Activated CD4-positive, alpha-beta T cell treated with anti-CD3 and anti-CD28 coated beads, Interleukin-2, amount 50 U/mL, for 16 hours (primary cell): Measurements from ENCODE around the gene ANKRD16.
"Not testable (repeated sequence)": the region's sequence is repeated elsewhere in the genome, so short reads cannot be mapped to it uniquely, and the experiment has no call there.

Experiments used
- DNase-seq: peaks from one replicate; pipeline ENCODE4 v3.0.0-alpha.2; 2020

Gene ANKRD16

DNA sequence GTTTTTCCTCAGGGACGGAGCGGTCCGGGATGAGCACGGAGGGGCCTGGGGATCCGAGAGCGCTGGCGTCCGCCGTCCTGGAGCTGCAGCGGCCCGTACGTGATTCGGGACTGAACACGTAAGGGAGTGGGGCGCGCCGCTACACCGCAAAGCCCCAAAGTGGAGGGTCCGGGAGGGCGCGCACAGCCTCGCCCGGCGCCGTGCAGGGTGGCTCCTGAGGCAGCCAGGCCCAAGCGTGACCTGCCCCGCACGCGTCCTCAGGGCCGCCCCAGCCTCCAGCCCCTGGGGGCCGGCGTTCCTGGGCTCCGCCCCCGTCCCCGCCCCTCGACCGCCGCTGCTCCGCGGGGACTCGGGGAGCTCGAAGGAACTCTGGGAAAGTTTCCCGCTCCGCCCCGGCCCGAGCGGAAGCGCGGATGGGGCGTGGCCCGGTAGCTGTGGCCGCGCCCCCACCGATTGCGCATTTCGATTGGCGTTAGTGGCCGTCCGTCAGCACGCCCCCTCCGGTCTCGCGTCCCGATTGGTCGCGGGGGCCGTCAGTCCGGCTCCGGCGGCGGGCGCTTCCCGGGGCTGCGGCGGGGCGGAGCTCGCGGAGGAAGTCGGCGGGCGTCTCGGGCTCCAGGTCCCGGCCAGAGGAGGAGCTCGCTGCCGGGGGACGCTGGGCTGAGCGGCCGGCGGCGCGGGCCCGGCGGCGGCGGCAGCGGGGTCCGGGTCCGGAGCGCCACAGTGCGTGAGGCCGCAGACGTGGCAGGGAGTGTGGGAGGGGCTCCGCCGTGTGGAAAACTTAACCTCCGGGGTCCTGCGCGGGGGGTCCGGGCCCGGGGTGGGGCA, at the start of gene ANKRD16, which contains the start of gene FBH1:
Gene ANKRD16, minus strand, starts transcription at position 270 of the 828 bp plus-strand sequence. CDS start 539 bp downstream, outside the sequence.
Gene FBH1, plus strand, starts transcription at position 620 of the 828 bp plus-strand sequence. Its CDS starts 103 bp downstream, at position 723.
- DNase-seq, result peak; percentile 98

DNA sequence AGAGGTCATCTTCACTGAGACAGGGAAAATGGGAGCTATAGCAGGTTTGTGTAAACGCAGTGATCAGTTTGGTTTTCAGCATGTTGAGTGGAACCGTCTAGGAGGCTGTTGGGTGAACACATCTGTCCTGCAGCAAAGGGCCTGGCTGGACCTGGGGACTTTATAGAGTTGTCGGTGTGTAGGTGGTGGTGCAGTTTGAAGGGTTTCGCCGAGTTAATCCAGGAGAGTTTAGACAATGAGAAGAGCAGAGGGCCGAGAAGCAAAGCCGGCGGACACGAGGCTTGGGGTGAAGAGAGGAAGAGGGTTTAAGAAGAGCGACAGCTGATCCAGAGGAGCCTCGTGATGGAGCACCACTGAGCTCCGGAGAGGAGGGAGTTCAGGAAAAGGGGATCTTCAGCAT, 48.6 kb upstream of the ANKRD16 start:
- DNase-seq, result no peak

DNA sequence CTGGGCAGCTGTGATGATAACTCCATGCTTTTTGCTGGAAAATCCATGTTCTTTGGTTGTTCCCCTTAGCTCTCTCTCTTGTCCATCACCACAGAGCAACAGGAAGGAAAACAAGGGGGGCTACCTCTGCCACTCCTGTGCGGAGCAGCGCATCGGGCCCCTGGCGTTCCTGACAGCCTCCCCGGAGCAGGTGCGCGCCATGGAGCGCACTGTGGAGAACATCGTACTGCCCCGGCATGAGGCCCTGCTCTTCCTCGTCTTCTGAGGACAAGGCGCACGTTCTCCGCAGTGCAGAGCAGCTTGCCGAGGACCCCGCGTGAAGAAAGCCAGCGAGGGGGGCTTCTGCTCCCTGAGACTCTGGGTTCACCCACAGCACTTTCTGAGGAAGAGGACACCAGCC, 47.3 kb upstream of the ANKRD16 start:
- DNase-seq, result no peak

DNA sequence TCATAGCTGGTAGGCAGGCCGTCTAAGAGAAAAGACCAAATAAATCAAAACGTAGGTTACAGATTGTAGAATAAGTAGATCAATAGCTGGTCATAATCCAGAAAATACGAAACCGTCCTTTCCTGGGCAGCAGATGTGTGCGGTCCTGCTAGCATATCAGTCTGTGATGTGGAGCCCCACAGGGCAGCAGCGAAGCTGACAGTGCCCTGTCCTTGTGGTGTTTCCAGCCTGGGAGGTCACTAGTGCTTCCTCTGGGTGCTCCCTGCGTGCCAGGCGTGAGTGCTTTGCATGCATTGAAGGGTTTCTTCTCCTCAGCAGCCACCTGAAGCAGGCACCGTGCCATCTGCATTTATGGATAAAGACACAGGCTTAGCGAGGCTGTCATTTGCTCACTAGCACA, 45.9 kb upstream of the ANKRD16 start:
- DNase-seq, result no peak

DNA sequence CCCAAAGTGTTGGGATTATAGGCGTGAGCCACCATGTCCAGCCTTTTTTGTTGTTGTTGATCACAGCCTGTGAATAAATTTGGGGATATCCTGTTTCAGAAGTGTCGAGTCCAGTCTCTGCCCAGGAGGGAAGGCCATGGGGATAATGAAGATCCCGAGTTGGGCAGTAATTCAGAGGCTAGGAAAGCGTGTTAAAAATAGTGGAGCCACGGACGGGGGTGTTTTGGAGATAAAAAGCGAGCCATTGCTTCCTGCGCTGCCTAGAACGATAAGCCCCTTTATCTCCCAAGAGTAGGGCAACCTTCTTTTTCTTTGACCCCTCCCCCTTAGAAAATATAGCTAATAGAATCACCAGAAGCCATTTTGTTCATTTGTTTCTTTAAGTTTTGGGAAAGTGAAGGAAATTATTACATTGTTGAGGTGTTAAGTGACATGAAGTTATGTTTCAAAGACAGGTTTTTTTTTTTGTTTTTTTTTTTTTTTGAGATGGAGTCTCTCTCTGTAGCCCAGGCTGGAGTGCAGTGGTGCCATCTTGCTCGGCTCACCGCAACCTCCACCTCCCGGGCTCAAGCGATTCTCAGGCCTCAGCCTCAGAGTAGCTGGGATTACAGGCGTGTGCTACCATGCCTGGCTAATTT, 44.3 kb upstream of the ANKRD16 start:
- DNase-seq, result no peak

DNA sequence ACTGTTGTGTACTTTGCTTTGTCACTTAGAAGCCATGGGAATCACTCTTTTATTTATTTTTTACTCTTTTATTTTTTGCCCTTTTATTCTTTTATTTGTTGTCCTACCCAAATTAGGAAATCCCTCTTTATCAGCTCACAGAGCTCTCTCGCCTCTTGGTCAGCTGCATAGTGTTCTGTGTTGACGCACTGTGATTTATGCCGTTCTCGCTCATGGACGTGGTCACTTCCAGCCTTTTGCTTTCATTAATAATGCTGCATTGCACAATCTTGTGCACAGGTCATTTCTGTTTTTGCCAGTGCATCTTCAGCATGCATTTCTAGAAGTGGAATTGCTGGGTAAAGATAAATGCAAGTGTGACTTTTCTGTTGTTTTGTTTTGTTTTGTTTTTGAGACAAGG, 42.7 kb upstream of the ANKRD16 start:
- DNase-seq, result no peak

DNA sequence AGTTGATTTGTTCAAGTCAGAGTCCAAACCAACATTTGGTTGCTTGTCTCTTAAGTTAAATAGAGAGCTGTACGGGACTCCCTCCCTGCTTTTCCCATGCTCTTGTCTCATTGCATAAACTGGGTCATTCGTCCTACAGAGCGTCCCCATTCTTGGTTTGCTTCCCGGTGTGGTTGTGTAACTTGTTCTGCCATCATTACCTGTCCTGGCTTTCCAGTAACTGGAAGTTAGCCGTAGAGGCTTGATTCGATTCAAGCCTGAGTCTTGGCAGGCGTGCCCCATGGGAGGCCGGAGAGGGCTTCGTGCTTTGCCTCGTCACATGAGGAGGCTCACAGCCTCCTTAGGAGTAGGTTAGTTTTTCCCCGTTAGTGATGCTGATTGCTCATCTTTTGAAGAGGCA, 40.6 kb upstream of the ANKRD16 start:
- DNase-seq, result no peak

DNA sequence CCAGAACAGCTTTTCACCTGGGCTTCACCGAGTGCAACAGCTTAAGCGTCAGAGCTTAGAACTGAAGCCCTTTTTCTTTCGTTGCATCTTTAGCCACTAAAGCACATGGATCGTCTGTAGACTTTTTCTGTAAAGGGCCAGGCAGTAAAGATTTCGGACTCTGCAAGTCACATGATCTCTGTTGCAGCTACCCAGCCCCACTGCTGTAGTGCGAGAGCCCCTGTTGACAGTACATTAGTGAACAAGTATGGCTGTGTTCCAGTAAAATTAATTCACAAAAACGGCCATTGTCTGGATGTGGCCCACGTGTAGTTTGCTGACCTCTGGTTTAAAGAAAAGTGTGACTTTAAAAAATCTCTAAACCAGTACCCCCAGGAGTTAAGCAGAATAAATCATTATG, 39.7 kb upstream of the ANKRD16 start:
- DNase-seq, result no peak

DNA sequence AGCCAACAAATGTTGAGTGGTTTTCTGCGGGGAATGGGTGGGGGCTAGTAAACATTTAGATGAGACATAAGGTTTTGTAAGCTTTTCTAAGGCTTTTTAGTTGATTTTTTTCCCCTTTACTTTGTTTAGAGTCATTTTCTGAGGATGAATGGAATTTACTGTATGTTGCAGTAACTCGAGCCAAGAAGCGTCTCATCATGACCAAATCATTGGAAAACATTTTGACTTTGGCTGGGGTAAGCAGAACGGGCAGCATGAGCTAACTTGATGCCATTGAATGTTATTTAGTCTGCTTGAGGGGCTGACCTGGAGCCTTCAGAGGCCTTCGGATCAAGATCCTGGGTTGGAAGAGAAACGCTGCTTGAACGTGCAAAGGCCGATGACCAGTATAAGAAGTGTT, 37.6 kb upstream of the ANKRD16 start:
- DNase-seq, result no peak

DNA sequence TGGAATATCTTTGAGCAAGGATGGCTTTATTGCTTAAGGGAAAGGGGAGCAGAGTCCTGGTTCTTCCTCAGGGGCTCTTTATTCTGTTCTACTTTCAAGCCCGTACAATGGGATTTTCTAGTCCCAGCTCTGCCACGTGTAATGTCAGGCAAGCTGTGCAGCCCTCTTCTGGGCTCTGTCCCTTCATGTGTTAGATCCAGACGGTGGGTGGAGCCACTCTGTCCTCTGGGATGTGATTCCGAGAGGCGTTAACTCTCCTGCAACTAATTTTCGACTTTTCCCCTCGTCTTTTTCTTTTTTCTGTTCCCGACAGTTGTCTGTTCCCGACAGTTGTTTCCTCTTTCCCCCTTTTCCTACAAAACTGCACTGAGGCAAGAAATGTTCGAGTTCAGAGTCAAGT, 35.2 kb upstream of the ANKRD16 start:
- no peak for DNase-seq

DNA sequence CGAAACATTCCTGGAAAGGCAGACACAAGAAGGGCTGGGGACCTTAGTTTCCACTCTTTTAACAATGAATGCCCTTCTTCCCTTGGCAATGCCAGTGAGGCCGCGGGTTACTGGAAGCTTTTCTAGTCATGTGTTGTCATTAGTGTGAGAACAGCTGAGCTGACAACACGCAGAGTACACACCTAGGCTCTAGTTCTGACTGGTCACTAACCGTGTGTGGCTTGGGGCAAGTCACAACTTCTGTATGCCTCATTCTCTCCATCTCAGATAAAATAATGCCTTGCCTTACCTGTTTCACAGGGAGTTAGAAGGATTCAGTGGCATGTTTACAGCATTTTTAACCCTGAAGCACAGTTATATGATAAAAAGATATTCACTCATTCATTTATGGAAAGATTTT, 32.1 kb upstream of the ANKRD16 start:
- DNase-seq, result no peak

DNA sequence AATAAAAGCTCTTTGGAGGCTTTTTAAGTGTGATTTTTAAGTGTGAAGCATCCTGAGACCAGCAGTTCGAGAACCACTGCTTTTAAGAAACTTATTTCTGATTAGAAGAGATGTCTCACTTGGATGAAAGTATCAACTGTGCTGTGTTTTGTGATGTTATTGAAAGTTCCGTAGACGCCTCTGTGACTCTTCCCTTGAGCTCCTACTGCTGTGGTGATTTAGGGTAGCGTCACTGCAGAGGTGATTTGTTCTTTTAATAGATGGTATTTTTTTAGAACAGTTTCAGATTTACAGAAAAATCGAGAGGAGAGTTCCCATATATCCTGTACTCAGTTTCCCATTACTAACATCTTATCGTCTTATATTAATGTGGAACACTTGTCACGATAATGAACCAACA, 29.9 kb upstream of the ANKRD16 start:
- DNase-seq, result no peak

DNA sequence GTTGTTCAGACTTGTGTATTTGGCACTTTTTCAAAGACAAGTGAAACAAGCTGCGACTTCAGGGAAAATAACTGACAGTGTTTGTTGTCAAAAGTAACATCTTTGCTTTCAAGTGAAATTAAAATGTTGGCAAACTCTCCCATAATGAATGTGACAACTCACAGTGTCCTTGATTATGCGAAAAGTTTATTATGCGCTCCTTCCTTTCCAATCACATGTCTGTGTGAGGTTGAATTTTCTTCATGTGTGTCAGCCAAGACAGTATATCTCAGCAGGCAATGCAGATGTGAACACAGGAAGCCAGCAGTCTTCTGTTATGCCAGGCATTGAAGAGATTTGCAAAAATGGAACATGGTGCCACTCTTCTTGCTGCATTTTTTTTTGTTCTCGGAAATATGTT, 29.1 kb upstream of the ANKRD16 start:
- no peak for DNase-seq

DNA sequence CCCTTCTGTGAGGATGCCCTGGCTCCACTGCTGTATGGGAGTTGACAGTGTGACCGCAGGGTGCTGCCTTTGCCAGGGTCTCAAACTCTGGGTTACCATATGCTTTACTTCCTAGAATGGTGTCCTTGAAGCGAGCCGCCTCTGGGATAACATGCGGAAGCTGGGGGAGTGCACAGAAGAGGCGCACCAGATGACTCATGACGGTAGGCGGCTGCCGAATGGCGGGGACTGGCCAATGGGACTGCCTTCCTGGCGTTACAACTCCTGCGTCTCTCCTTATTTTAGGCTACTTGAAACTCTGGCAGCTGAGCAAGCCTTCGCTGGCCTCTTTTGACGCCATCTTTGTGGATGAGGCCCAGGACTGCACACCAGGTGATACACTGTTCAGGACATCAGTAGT, 27.6 kb upstream of the ANKRD16 start:
- no peak for DNase-seq

DNA sequence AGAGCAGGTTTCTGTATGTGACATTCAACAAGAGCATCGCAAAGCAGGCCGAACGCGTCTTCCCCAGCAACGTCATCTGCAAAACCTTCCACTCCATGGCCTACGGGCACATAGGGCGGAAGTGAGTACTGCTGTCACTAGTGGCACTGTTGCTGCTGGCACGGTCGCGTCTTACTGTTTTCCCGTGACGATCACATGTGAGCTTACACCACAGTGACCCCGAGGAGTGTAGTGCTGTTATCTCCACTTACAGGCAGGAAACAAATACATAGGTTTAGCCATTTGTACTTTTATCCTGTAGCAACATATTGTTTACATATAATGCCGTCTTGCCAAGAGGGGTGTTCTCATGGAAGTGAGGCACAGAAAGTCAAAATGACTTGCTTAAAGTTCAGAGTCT, 25.8 kb upstream of the ANKRD16 start:
- no peak for DNase-seq

DNA sequence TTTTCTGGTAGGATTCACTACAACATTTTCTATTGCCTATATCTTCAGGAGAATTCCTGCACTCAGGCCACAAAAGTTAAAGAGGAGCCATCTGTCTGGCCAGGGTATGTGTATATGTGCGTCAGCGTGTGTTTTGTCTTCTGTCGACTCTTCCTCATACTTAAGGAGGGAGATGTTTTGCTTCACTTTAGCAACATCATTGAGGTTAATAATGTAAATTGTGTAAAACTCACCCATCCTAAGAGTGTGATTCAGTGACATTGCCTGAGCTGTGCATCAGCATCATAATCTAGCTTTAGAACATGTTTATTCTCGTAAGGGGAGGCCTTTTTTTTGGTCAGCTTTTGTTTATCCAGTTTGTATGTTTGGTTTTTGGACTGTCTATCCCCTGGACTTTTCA, 24.0 kb upstream of the ANKRD16 start:
- no peak for DNase-seq

DNA sequence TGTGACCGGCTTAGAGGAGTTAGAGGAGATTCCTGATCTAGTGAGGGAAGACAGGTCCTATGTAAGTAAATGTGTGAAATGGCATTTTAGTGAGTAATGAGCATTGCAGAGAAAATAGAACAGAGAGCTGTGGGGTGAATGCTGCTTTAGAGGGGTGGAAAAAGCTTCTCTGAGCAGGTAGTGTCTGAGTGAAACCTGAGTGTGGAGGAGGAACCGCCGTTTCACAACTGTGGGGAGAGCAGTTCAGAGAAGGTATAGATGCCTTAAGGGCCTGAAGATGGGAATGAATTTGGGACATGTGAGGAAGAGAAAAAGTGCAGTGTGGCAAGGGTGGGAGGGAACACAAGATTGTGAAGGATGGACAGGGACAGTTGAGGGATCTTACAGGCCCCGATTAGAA, 22.0 kb upstream of the ANKRD16 start:
- DNase-seq, result no peak

DNA sequence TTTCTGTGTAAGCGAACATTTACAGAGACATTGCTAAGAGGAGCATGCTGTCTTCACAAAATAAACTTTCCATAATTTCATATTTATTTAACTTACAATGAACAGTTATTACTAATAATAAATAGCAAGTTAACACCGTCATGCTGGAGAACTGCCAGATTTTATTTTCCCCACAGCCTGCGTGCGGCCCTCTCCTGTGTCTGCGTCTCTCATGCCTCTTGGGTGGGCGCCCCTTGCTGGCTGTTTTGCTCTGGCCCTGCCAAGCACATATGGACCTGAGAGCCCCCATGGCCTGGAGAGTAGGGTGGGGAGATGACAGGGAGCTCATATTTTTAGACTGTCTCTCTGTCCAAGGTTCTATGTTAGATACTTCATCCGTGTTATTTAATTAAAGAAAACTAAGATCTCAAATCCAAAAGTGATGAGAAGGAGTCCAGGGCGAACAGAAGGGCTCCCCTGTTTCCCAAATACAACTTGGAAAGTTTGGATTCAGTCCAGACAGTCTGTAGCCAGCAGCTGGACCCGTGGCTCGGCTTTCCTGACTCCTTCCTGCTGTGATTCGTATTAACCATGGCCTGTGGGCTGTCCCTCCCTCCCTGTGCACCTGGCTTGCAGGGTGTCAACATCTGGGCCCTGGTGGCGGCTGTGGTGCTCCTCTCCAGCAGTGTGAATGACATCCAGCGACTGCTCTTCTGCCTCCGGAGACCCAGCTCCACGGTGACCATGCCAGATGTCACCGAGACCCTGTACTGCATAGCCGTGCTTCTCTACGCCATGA, 20.8 kb upstream of the ANKRD16 start:
- no peak for DNase-seq

DNA sequence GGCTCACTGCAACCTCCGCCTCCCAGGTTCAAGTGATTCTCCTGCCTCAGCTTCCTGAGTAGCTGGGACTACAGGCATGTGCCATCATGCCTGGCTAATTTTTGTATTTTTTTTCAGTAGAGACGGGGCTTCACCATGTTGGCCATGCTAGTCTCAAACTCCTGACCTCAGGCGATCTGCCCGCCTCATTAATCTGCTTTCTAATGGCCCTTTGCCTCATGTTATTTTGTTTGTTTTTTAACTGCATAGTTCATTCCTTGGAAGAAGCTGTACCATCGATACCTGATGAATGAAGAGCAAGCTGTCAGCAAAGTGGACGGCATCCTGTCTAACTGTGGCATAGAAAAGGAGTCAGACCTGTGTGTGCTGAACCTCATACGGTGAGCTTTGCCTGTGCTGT, 19.0 kb upstream of the ANKRD16 start:
- not testable (repeated sequence) for DNase-seq

DNA sequence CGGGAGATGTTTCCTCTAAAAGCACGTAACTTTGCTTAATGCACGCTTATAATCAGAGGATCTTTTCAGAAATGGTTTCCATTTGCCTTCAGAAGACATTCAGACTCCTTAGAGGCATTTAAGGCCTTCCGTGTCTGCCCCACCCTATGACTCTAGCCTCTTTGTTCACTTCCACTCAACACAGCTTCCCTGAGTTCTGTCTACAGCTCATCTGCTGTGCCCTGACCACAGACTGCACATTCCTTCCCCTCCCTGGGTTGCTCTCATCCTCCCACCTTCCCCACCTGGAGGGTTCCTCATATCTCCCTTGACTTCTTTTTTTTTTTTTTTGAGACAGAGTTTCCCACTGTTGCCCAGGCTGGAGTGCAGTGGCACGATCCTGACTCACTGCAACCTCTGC, 17.0 kb upstream of the ANKRD16 start:
- no peak for DNase-seq

DNA sequence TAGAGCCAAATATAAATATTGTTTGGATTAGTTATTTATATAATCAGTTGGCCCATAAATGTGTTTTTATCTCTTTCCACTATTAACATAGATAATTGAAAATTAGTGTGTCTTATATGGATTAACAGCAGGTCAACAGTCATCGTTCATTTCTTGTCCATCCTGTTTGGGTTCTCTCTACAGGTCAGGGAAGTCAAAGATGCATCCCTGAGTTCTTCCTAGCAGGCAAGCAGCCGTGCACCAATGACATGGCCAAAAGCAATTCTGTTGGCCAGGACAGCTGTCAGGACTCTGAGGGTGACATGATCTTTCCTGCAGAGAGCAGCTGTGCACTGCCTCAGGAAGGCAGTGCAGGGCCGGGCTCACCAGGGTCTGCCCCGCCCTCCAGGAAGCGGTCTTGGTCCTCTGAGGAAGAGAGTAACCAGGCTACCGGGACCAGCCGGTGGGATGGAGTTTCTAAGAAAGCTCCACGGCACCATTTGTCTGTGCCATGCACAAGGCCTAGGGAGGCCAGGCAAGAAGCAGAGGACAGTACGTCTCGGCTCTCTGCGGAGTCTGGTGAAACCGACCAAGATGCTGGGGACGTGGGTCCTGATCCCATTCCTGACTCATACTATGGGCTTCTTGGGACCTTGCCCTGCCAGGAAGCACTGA, 16.3 kb upstream of the ANKRD16 start:
- no peak for DNase-seq

DNA sequence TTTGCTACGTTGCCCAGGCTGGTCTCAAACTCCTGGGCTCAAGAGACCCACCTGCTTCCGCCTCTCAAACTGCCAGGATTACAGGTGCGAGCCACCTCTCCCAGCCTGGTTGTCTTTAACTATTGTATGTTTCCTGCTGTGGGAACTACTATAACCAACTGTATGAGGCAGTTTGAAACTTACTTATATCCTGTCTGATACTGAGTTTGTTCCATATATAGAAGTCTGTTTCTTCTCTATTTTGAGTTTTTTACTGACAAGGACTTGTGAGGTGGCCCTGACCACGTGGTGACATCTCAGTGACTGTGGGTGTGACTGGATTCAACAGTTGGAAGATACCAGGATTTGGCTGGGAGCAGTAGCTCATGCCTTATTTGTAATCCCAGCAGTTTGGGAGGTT, 14.5 kb upstream of the ANKRD16 start:
- peak; percentile 46 for DNase-seq

DNA sequence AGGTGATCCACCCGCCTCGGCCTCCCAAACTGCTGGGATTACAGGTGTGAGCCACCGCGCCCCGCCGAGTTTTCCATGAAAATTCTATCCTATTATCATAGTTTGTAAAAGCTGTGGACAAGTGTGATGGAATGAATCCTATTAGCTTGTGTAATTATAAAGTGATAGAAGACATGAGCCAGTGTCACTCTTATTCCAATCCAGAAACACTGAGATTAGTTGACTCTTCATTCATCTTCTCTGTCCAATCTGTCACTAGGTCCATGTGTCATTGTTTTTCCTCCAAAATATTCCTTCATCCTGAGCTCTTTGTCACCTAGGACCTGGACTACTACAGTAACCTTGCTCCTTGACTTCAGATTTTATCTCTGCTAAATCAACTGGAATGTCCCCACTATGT, 13.9 kb upstream of the ANKRD16 start:
- DNase-seq, result no peak
